PC-3 (cell line): ENCODE data around the gene ERMAP. TPM values are rescaled to one million over a fixed set of nuclear protein-coding genes. Genes with fewer than 3 reads are reported as not detected.
A peak's percentile ranks its signal among the peaks of the same experiment; 100 is the strongest.

Experiments used
- ATAC-seq: fragments of 200-7000 bp; cut with Tn5 transposase; 2 replicates; pipeline ENCODE4 v1.9.1; 2020; ENCODE audit warnings: mild to moderate bottlenecking, moderate library complexity
- BruUV-seq: library from RNA; stranded (reverse); fragments of 400-500 nt; replicated peaks from 2 replicates; lab custom pipeline; 2021; lab: Mats Ljungman, UMichigan
- CTCF ChIA-PET: fragments of 300-600 bp; sonication (Branson Sonifier 250); formaldehyde crosslinking; loops from one replicate; lab custom pipeline; 2022; ENCODE audit warnings: antibody characterized with exemption; lab: Charles Lee
- POLR2A ChIA-PET: fragments of 300-600 bp; sonication (Branson Sonifier 250); formaldehyde crosslinking; loops from one replicate; lab custom pipeline; 2022; ENCODE audit warnings: antibody characterized with exemption; ENCODE audit not compliant: unreplicated experiment; lab: Charles Lee
- DNase-seq: peaks from one replicate; pipeline ENCODE4 v3.0.0-alpha.2; 2015
- H2AFZ ChIP-seq: fragments of 300-600 bp; sonication (generic); 2 replicates; pipeline ENCODE4 v1.6.0; 2016; ENCODE audit warnings: antibody characterized with exemption, low read length
- H3F3A ChIP-seq: fragments of 300-600 bp; sonication (generic); one replicate; pipeline ENCODE4 v1.6.0; 2017; ENCODE audit warnings: antibody characterized with exemption, low read length, control low read depth, mild to moderate bottlenecking; ENCODE audit not compliant: unreplicated experiment
- H3K27ac ChIP-seq: fragments of 300-600 bp; sonication (generic); 2 replicates; pipeline ENCODE4 v1.5.1; 2016; ENCODE audit warnings: mild to moderate bottlenecking, low read length
- H3K27me3 ChIP-seq: fragments of 300-600 bp; sonication (generic); 2 replicates; pipeline ENCODE4 v1.6.1; 2016; ENCODE audit warnings: low read length, mixed read lengths
- H3K36me3 ChIP-seq: fragments of 300-600 bp; sonication (generic); 2 replicates; pipeline ENCODE4 v1.6.1; 2016; ENCODE audit warnings: low read depth, mixed run types, low read length, mixed read lengths
- H3K4me1 ChIP-seq: fragments of 300-600 bp; sonication (generic); 2 replicates; pipeline ENCODE4 v1.5.1; 2016; ENCODE audit warnings: low read length; ENCODE audit not compliant: insufficient read depth
- H3K4me2 ChIP-seq: fragments of 300-600 bp; sonication (generic); 2 replicates; pipeline ENCODE4 v1.6.0; 2016; ENCODE audit warnings: low read length
- H3K4me3 ChIP-seq: fragments of 300-600 bp; sonication (generic); 2 replicates; pipeline ENCODE4 v1.5.1; 2016; ENCODE audit warnings: mild to moderate bottlenecking, low read length, mixed read lengths
- H3K79me2 ChIP-seq: fragments of 300-600 bp; sonication (generic); 2 replicates; pipeline ENCODE4 v1.6.1; 2017; ENCODE audit warnings: low read length, mixed read lengths
- H3K9ac ChIP-seq: fragments of 300-600 bp; sonication (generic); 2 replicates; pipeline ENCODE4 v1.6.0; 2016; ENCODE audit warnings: mild to moderate bottlenecking, low read length
- H3K9me2 ChIP-seq: fragments of 300-600 bp; sonication (generic); replicated peaks from 2 replicates; pipeline ENCODE4 v1.6.1; 2016; ENCODE audit warnings: mixed run types, low read length, mixed read lengths
- H3K9me3 ChIP-seq: fragments of 300-600 bp; sonication (generic); 2 replicates; pipeline ENCODE4 v1.6.1; 2016; ENCODE audit warnings: low read length, mixed read lengths
- H4K20me1 ChIP-seq: fragments of 300-600 bp; sonication (generic); 2 replicates; pipeline ENCODE4 v1.6.1; 2016; ENCODE audit warnings: low read length, mixed read lengths
- CTCF ChIP-seq: fragments of 300-600 bp; sonication (generic); conservative IDR thresholded peaks from 2 replicates; pipeline ENCODE4 v1.5.1; 2017; ENCODE audit warnings: antibody characterized with exemption, low read depth, mild to moderate bottlenecking, low read length
- EZH2 ChIP-seq: fragments of 300-600 bp; sonication (generic); IDR thresholded peaks from one replicate; pipeline ENCODE4 v1.6.1; 2017; ENCODE audit warnings: antibody characterized with exemption, mild to moderate bottlenecking, low read length; ENCODE audit not compliant: unreplicated experiment
- EZH2phosphoT487 ChIP-seq: fragments of 300-600 bp; sonication (generic); IDR thresholded peaks from 2 replicates; pipeline ENCODE4 v1.6.1; 2018; ENCODE audit warnings: mild to moderate bottlenecking, antibody characterized with exemption, low read length, borderline replicate concordance
- intact Hi-C: fragments of 100-400 bp; cut with micrococcal nuclease; formaldehyde crosslinking; loops from 2 replicates; pipeline ENCODE4 v1.9.0; 2023
- total RNA-seq: library from RNA; depleted of rRNA; stranded (reverse); fragments of >200 nt; gene quantifications from 2 replicates; pipeline ENCODE4 v1.2.3, GENCODE V29; 2014

Gene ERMAP
- total RNA-seq, 1 experiment from 2014 or later, result 5.4 TPM

- Histone ChIP-seq H3K9me2 (no peaks in the 10 kb centered on the region), H3K27ac (no peak overlapping the region), H3K9ac (no peak overlapping the region), H3K9me3 (no peaks in the 10 kb centered on the region), H3K4me2 (no peak overlapping the region), H3K36me3 (no peaks in the 10 kb centered on the region), H3K27me3 (no peaks in the 10 kb centered on the region), H4K20me1 (no peaks in the 10 kb centered on the region), H3F3A (no peaks in the 10 kb centered on the region), H3K79me2 (0 out of 2 replicates have a peak, but pooled peaks cover 3% of the 10 kb centered on the region), H3K4me3 (no peak overlapping the region), H2AFZ (no peak overlapping the region), H3K4me1 (peaks cover 23% of the 10 kb centered on the region)
- DNase-seq (no peak), ATAC-seq (no peak)
- POLR2A ChIA-PET, result interaction anchor here (0.7 kb wide), 2 partner anchors 50 to 111 kb away, joined by 4 to 43 read pairs; no protein-coding TSS in a partner anchor
- intact Hi-C loops, result no loop called here
- CTCF ChIA-PET, result no interaction called here
- no TSS peak for BruUV-seq
- TF ChIP-seq EZH2 (no peak), CTCF (no peak), EZH2phosphoT487 (no peak)
Measured at GRCh38 chr1:42820813-42821212, 3.9 kb downstream of the ERMAP start.

- no peak overlapping the region for H3K4me3 ChIP-seq
- no peak overlapping the region for H3K4me2 ChIP-seq
- no peaks in the 10 kb centered on the region for H3K9me3 ChIP-seq
- H4K20me1 ChIP-seq, result no peaks in the 10 kb centered on the region
- no peaks in the 10 kb centered on the region for H3K36me3 ChIP-seq
- 0 out of 2 replicates have a peak, but pooled peaks cover 3% of the 10 kb centered on the region for H3K79me2 ChIP-seq
- no peak overlapping the region for H2AFZ ChIP-seq
- BruUV-seq, result no TSS peak
- H3K9me2 ChIP-seq, result no peaks in the 10 kb centered on the region
- H3F3A ChIP-seq, result no peaks in the 10 kb centered on the region
- TF ChIP-seq EZH2phosphoT487 (no peak), CTCF (no peak), EZH2 (no peak)
- no peak for DNase-seq
- H3K27me3 ChIP-seq, result no peaks in the 10 kb centered on the region
- no peak overlapping the region for H3K9ac ChIP-seq
- H3K4me1 ChIP-seq, result peaks cover 16% of the 10 kb centered on the region
- ChIA-PET POLR2A (no interaction called here), CTCF (interaction anchor here (0.6 kb wide), 1 partner anchor 103 kb away, joined by 8 read pairs; no protein-coding TSS in a partner anchor)
- ATAC-seq, result no peak
- intact Hi-C loops, result no loop called here
- H3K27ac ChIP-seq, result no peak overlapping the region
Measured at GRCh38 chr1:42821690-42822089, 4.8 kb downstream of the ERMAP start.

- Histone ChIP-seq H3K9ac (no peak overlapping the region), H3K9me3 (no peaks in the 10 kb centered on the region), H3K36me3 (no peaks in the 10 kb centered on the region), H3K4me3 (no peak overlapping the region), H3K4me2 (peak overlapping the region; percentile 15; the same call in 1 of the 2 replicates), H3K4me1 (peaks cover 11% of the 10 kb centered on the region), H3K9me2 (no peaks in the 10 kb centered on the region), H3K27ac (no peak overlapping the region), H3K79me2 (0 out of 2 replicates have a peak, but pooled peaks cover 1% of the 10 kb centered on the region), H2AFZ (no peak overlapping the region), H3F3A (no peaks in the 10 kb centered on the region), H3K27me3 (no peaks in the 10 kb centered on the region), H4K20me1 (no peaks in the 10 kb centered on the region)
- DNase-seq, result peak; percentile 34
- POLR2A ChIA-PET, result interaction anchor here (0.6 kb wide), 1 partner anchor 1225 kb away, joined by 3 read pairs; no protein-coding TSS in a partner anchor
- peak; percentile 51 for ATAC-seq
- BruUV-seq, result no TSS peak
- TF ChIP-seq EZH2 (no peak), CTCF (no peak), EZH2phosphoT487 (no peak)
- CTCF ChIA-PET, result no interaction called here
- intact Hi-C loops, result no loop called here
Measured at GRCh38 chr1:42822800-42823392, 6.0 kb downstream of the ERMAP start.
